HG02588 (cell line): Measurements from ENCODE around the gene AFF1.

Source experiments
- ATAC-seq: cut with Tn5 transposase; IDR thresholded peaks from one replicate; pipeline ENCODE4 v1.9.1; 2021; ENCODE audit warnings: mild to moderate bottlenecking, moderate library complexity; ENCODE audit not compliant: unreplicated experiment

Gene AFF1

GRCh38 chr4:87108142-87108546 is 173.3 kb downstream of the AFF1 start:
- no peak for ATAC-seq

- ATAC-seq, result no peak
These were observed 174.3 kb downstream of the AFF1 start for GRCh38 chr4:87109121-87109520.

GRCh38 chr4:87109945-87110344 is 175.1 kb downstream of the AFF1 start:
- no peak for ATAC-seq

- no peak for ATAC-seq
These were observed 177.3 kb downstream of the AFF1 start for GRCh38 chr4:87112063-87112462.

GRCh38 chr4:87114245-87115062 is 179.6 kb downstream of the AFF1 start:
- ATAC-seq, result no peak

- ATAC-seq, result no peak
These were observed 181.4 kb downstream of the AFF1 start for GRCh38 chr4:87116231-87116630.

- ATAC-seq, result no peak
These were observed 182.4 kb downstream of the AFF1 start for GRCh38 chr4:87117051-87117731.

GRCh38 chr4:87117732-87118075 is 182.9 kb downstream of the AFF1 start:
- ATAC-seq, result no peak

GRCh38 chr4:87118421-87118820 is 183.6 kb downstream of the AFF1 start:
- no peak for ATAC-seq

GRCh38 chr4:87118826-87119225 is 184.0 kb downstream of the AFF1 start:
- no peak for ATAC-seq

- no peak for ATAC-seq
These were observed 185.2 kb downstream of the AFF1 start for GRCh38 chr4:87120010-87120409.

GRCh38 chr4:87120411-87121162 is 185.8 kb downstream of the AFF1 start:
- ATAC-seq, result no peak

- no peak for ATAC-seq
These were observed 186.7 kb downstream of the AFF1 start for GRCh38 chr4:87121341-87122065.

- ATAC-seq, result no peak
These were observed 187.4 kb downstream of the AFF1 start for GRCh38 chr4:87122252-87122651.

GRCh38 chr4:87126056-87126455 is 191.2 kb downstream of the AFF1 start:
- no peak for ATAC-seq

- ATAC-seq, result no peak
These were observed 193.3 kb downstream of the AFF1 start for GRCh38 chr4:87128006-87128705.

- ATAC-seq, result no peak
These were observed 194.9 kb downstream of the AFF1 start for GRCh38 chr4:87129681-87130080.

- ATAC-seq, result no peak
These were observed 196.3 kb downstream of the AFF1 start for GRCh38 chr4:87130985-87131703.

- ATAC-seq, result no peak
These were observed 197.2 kb downstream of the AFF1 start for GRCh38 chr4:87132035-87132434.

GRCh38 chr4:87133183-87133582 is 198.4 kb downstream of the AFF1 start:
- ATAC-seq, result no peak
